HG02763 (cell line): Measurements from ENCODE around the gene GTPBP8.
A peak's percentile ranks its signal among the peaks of the same experiment; 100 is the strongest.

Experiments
- ATAC-seq: cut with Tn5 transposase; IDR thresholded peaks from one replicate; pipeline ENCODE4 v1.9.1; 2021; ENCODE audit warnings: mild to moderate bottlenecking, moderate library complexity; ENCODE audit not compliant: unreplicated experiment

The GTPBP8 gene

GRCh38 chr3:112990672-112991602 is at the start of gene GTPBP8:
Gene GTPBP8 (plus strand): TSS chr3:112990984. CDS start chr3:112991000, 16 bp downstream.
- ATAC-seq = peak; percentile 92

- no peak for ATAC-seq
Measured at GRCh38 chr3:112948346-112948838, 42.4 kb upstream of the GTPBP8 start.

- no peak for ATAC-seq
Measured at GRCh38 chr3:112956351-112956750, 34.4 kb upstream of the GTPBP8 start.

DNA sequence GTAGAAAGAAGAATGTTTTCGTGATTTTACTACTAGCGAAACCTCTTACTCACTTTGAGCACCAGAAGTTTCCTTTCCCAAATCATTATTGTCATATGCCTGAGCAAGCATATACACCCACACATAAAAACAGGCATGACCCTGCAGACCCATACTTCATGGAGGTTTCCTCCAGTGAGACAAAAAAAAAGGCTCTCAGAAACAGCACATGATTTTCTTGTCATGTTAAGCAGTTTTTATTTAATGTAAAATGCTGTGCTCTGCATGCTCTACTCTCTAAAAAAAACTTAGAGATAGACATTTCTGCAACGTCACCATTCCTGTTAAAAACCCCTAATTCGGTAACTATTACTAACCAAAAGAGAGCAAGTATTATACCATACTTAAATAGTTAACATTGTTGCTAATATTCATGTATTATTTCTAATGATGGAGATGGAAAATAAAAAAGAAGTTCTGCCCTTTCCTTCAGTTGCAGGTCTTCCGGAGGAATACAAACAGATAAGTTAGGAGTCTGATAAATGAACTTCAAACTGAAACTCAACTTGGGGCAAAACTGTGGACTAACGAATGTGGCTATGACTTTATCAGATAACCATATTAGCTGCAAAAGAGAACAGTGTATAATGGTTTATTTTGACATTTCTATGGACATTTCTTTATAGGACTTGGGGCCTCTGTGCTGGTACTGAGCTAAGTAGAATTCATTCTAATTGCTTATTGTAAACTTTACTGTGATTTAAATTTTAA is 31.8 kb upstream of the GTPBP8 start:
- ATAC-seq = peak; percentile 58

DNA sequence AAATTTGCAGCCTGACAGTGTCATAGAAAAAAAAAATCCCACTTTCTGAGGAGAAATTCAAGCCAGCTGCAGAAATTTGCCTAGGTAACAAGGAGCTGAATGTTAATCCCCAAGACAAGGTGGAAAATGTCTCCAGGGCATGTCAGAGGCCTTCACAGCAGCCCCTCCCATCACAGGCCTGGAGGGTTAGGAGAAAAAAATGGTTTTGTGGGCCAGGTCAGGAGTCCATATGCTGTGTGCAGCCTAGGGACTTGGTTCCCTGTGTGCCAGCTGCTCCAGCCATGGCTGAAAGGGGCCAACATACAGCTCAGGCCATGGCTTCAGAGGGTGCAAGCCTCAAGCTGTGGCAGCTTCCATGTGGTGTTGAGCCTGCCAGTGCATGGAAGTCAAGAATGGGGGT is 27.1 kb upstream of the GTPBP8 start:
- ATAC-seq = no peak

GRCh38 chr3:112965656-112966055 is 25.1 kb upstream of the GTPBP8 start:
- no peak for ATAC-seq

- no peak for ATAC-seq
Measured at GRCh38 chr3:112966633-112967032, 24.2 kb upstream of the GTPBP8 start.

- ATAC-seq = no peak
Measured at GRCh38 chr3:112967425-112967824, 23.4 kb upstream of the GTPBP8 start.

DNA sequence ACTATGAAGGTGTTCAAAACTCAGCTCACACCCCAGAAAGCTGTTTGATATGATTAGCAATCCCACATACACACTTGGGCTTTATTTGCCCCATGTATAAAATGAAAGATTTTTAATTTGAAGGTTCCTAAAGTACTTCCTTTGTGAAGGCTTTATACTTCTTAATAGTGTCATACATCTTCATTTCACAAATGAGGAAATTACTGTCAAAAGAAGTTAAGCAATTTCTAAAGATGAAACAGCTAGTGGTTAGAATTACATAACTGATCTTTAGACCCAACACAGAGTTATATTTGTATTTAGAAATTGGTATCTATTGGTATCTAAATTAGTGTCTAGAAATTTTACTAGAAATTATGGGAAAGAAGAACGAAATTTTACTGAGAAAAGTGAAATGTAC is 23.0 kb upstream of the GTPBP8 start:
- no peak for ATAC-seq

- ATAC-seq = no peak
Measured at GRCh38 chr3:112972158-112972557, 18.6 kb upstream of the GTPBP8 start.

GRCh38 chr3:112973325-112974177 is 17.2 kb upstream of the GTPBP8 start:
- peak; percentile 85 for ATAC-seq

DNA sequence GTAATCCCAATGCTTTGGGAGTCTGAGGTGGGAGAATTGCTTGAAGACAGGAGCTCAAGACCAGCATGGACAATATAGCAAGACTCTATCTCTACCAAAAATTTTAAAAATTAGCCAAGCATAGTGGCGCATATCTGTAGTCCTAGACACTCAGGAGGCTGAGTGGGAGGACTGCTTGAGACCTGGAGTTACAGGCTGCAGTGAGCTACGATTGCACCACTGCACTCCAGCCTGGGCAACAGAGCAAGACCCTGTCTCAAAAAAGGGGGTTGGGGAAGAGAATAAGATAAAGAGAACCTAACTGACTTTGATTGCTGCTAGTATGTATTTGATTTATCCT is 16.6 kb upstream of the GTPBP8 start:
- no peak for ATAC-seq

DNA sequence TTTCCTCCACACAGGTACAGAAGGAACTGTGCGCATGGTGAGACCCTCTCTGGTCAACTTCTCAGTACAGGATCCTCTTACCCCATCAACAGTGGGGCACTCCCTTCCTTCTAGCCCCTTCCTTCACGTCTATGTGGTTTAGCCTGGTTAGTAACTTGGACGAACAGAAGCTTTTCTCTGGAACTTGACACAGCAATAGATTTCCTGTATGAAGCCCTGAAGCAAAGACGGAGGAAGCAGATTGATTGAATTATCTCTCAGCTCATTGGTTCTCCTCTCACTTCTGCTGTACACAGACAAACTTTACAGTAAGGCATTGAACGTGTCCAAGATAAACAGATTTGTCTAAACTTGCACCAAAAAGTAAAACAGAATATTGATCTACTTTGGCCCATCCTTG is 15.9 kb upstream of the GTPBP8 start, which contains the start of gene CD200R1:
CD200R1 (minus strand) TSS at position 210 of the 400 bp plus-strand sequence. CDS start 246 bp downstream, outside the sequence.
- no peak for ATAC-seq

- no peak for ATAC-seq
Measured at GRCh38 chr3:112976001-112976400, 14.8 kb upstream of the GTPBP8 start.

DNA sequence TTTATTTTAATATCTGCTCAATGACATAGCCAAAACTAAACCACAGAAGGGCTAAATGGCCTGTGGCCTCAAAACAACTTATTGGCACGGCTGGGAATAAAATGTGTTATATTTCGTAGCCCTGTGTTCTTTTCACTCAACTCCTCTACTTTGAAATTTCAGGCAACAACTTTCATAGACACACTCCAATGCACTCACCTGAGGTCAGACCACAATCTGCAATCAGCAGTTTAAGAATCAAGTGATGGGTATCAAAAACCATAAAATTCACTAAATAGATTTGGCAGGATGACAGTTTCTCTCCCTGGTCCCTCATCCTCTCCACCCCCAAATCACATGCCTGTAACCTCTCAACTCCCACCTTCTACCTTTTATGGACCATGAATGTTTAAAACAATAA is 13.8 kb upstream of the GTPBP8 start:
- no peak for ATAC-seq

- no peak for ATAC-seq
Measured at GRCh38 chr3:112979244-112979832, 11.4 kb upstream of the GTPBP8 start.

DNA sequence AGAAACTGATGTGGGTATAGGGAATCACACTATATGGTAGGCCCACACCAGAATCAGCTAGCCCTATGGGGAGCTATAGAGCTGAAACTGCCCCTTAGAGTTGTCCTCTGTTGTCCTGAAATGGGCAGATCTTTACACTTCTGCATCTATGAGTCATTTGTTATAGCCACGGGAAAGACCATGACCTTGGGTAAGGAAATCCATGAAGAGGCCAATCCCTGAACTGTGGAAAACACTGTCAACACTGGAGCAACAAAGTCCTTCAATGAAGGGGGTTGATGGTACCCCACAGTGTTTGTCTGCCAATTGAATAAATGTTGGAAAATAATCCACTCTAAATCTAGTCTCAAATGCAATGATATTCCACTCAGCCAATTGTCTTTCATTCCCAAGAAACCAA is 10.7 kb upstream of the GTPBP8 start:
- ATAC-seq = no peak

DNA sequence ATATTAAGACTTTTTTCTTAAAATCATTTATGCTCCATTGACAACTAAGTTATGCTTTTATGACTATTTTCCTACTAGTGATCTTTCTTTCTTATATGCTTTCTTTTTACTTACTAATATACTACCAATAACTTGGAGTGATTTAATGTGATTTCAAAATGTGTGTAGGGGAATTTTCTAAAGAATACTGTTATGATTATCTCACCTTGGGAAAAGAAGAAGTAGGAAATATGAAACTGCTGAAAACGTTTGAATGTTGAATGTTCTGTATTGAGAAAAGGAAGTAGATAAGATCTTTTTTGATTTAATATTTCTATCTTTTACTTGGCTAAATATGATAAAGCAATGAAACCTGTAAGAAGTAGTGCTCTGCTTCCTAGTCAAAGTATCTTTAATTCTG is 8.1 kb upstream of the GTPBP8 start:
- no peak for ATAC-seq

DNA sequence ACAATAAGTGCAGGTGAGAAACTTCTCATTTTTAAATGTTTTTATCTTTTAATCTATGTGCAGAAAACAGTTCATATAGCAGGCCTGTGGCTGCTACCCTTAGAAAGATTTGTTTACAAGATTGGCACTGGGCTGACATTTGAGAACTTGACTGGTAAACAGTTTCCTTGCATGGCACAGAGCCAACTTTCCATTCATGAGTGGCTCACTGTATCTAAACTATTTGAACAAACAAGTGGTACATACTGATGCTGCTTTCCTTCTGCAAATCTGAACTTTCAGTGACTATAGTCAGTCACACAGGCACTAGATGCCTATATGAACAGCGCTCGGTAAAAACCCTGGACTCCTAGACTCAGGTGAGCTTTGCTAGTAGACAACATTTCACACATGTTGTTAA is 6.3 kb upstream of the GTPBP8 start:
- no peak for ATAC-seq

- no peak for ATAC-seq
Measured at GRCh38 chr3:112987710-112988334, 3.0 kb upstream of the GTPBP8 start.
